GM23338 (cell line): ENCODE results near the gene GRIN3B. TPM values are rescaled to one million over a fixed set of nuclear protein-coding genes. Genes with fewer than 3 reads are reported as not detected.

ENCODE experiments used
- ATAC-seq: fragments of 200-7000 bp; cut with Tn5 transposase; 3 replicates; pipeline ENCODE4 v1.9.1; 2020
- DNase-seq: peaks from one replicate; pipeline ENCODE4 v3.0.0-alpha.2; 2015; ENCODE audit warnings: low spot score
- H2AFZ ChIP-seq: fragments of 200-600 bp; sonication (generic); 2 replicates; pipeline ENCODE4 v1.8.0; 2016; ENCODE audit warnings: antibody characterized with exemption, mild to moderate bottlenecking, moderate library complexity
- H3F3A ChIP-seq: fragments of 200-600 bp; sonication (generic); replicated peaks from 2 replicates; pipeline ENCODE4 v1.8.0; 2017; ENCODE audit warnings: antibody characterized with exemption, mixed run types, low read depth
- H3K27ac ChIP-seq: fragments of 200-600 bp; sonication (generic); 2 replicates; pipeline ENCODE4 v1.6.1; 2016; ENCODE audit warnings: low read depth
- H3K27me3 ChIP-seq: fragments of 200-600 bp; sonication (generic); 2 replicates; pipeline ENCODE4 v1.8.0; 2016; ENCODE audit warnings: mild to moderate bottlenecking, mixed run types, moderate library complexity; ENCODE audit not compliant: insufficient read depth
- H3K36me3 ChIP-seq: fragments of 200-600 bp; sonication (generic); 2 replicates; pipeline ENCODE4 v1.8.0; 2016; ENCODE audit warnings: mild to moderate bottlenecking; ENCODE audit not compliant: insufficient read depth
- H3K4me1 ChIP-seq: fragments of 200-600 bp; sonication (generic); 2 replicates; pipeline ENCODE4 v1.8.0; 2016; ENCODE audit warnings: mild to moderate bottlenecking, moderate library complexity; ENCODE audit not compliant: insufficient read depth
- H3K4me2 ChIP-seq: fragments of 200-600 bp; sonication (generic); 2 replicates; pipeline ENCODE4 v1.7.1; 2017; ENCODE audit warnings: mixed run types
- H3K4me3 ChIP-seq: fragments of 200-600 bp; sonication (generic); 2 replicates; pipeline ENCODE4 v1.6.1; 2016; ENCODE audit warnings: mixed run types
- H3K79me2 ChIP-seq: fragments of 200-600 bp; sonication (generic); replicated peaks from 2 replicates; pipeline ENCODE4 v1.8.0; 2017; ENCODE audit warnings: mild to moderate bottlenecking; ENCODE audit not compliant: insufficient read depth
- H3K9me2 ChIP-seq: fragments of 200-600 bp; sonication (generic); 2 replicates; pipeline ENCODE4 v1.8.0; 2017; ENCODE audit not compliant: insufficient read depth
- H4K20me1 ChIP-seq: fragments of 200-600 bp; sonication (generic); replicated peaks from 2 replicates; pipeline ENCODE4 v1.8.0; 2017; ENCODE audit warnings: mild to moderate bottlenecking; ENCODE audit not compliant: insufficient read depth
- H3K27ac Mint-ChIP-seq: 2 replicates; pipeline ENCODE4 v1.8.0; 2020; ENCODE audit warnings: inconsistent platforms, mild to moderate bottlenecking, moderate library complexity, mixed read lengths
- H3K27me3 Mint-ChIP-seq: 3 replicates; pipeline ENCODE4 v1.8.0; 2022; ENCODE audit warnings: low read depth, mild to moderate bottlenecking, moderate library complexity, mixed read lengths, inconsistent platforms; ENCODE audit not compliant: insufficient read depth, poor library complexity
- H3K36me3 Mint-ChIP-seq: 3 replicates; pipeline ENCODE4 v1.8.0; 2021; ENCODE audit warnings: low read depth, mild to moderate bottlenecking, inconsistent platforms, moderate library complexity, mixed read lengths
- H3K4me1 Mint-ChIP-seq: 3 replicates; pipeline ENCODE4 v1.8.0; 2020; ENCODE audit warnings: mild to moderate bottlenecking, inconsistent platforms, mixed read lengths
- H3K4me3 Mint-ChIP-seq: 3 replicates; pipeline ENCODE4 v1.8.0; 2021; ENCODE audit warnings: moderate library complexity, mild to moderate bottlenecking, inconsistent platforms, mixed read lengths
- H3K9me3 Mint-ChIP-seq: 3 replicates; pipeline ENCODE4 v1.8.0; 2020; ENCODE audit warnings: moderate library complexity, mild to moderate bottlenecking, inconsistent platforms, mixed read lengths
- CREB1 ChIP-seq: fragments of 250-450 bp; sonication (Bioruptor Pico); IDR thresholded peaks from 2 replicates; pipeline ENCODE4 v1.5.0; 2020; ENCODE audit warnings: low read depth, mild to moderate bottlenecking, moderate library complexity
- CTCF ChIP-seq, 2 experiments: fragments of 200-600 bp in 1 of 2; sonication (generic) in 1 of 2; conservative IDR thresholded peaks; 2 replicates each; pipeline versions ENCODE4 v1.5.1 to v1.6.1; 2016 to 2017; ENCODE audit warnings: antibody characterized with exemption in 2 of 2, low read depth in 2 of 2, mild to moderate bottlenecking in 2 of 2, moderate library complexity in 1 of 2
- EZH2 ChIP-seq: fragments of 200-600 bp; sonication (generic); IDR thresholded peaks from one replicate; pipeline ENCODE4 v1.8.0; 2017; ENCODE audit warnings: antibody characterized with exemption, mild to moderate bottlenecking, low read depth; ENCODE audit not compliant: unreplicated experiment
- EZH2phosphoT487 ChIP-seq: fragments of 200-600 bp; sonication (generic); IDR thresholded peaks from one replicate; pipeline ENCODE4 v1.8.1; 2018; ENCODE audit warnings: antibody characterized with exemption; ENCODE audit not compliant: unreplicated experiment
- JUNB ChIP-seq: IDR thresholded peaks from one replicate; pipeline ENCODE4 v1.6.1; 2016; ENCODE audit warnings: antibody characterized with exemption; ENCODE audit not compliant: unreplicated experiment
- NANOG ChIP-seq: IDR thresholded peaks from 2 replicates; pipeline ENCODE4 v1.6.1; 2016; ENCODE audit warnings: antibody characterized with exemption, borderline replicate concordance
- POLR2AphosphoS5 ChIP-seq: IDR thresholded peaks from 2 replicates; pipeline ENCODE4 v1.6.1; 2016; ENCODE audit warnings: antibody characterized with exemption, low read depth
- REST ChIP-seq: IDR thresholded peaks from one replicate; pipeline ENCODE4 v1.6.1; 2018; ENCODE audit warnings: antibody characterized with exemption; ENCODE audit not compliant: unreplicated experiment
- STAT1 ChIP-seq: IDR thresholded peaks from one replicate; pipeline ENCODE4 v1.6.1; 2016; ENCODE audit warnings: antibody characterized with exemption; ENCODE audit not compliant: unreplicated experiment
- ZNF114 ChIP-seq: fragments of 250-450 bp; sonication (Bioruptor Pico); IDR thresholded peaks from 2 replicates; pipeline ENCODE4 v1.5.0; 2020; ENCODE audit warnings: mild to moderate bottlenecking, moderate library complexity
- ZNF331 ChIP-seq: fragments of 250-450 bp; sonication (Bioruptor Pico); IDR thresholded peaks from 2 replicates; pipeline ENCODE4 v1.5.0; 2020; ENCODE audit warnings: low read depth, mild to moderate bottlenecking, moderate library complexity
- ZNF462 ChIP-seq: fragments of 250-450 bp; sonication (Bioruptor Pico); IDR thresholded peaks from 2 replicates; pipeline ENCODE4 v1.5.0; 2020; ENCODE audit warnings: mild to moderate bottlenecking, moderate library complexity
- polyA plus RNA-seq: library from polyadenylated mRNA; unstranded; fragments of >200 nt; fragmentation: Nextera tagmentation; extraction: Ambion mirVana; gene quantifications from 2 replicates; pipeline ENCODE4 v1.2.1, GENCODE V29; 2016
- total RNA-seq: library from RNA; depleted of rRNA; stranded (reverse); fragments of >200 nt; shearing (Covaris generic); gene quantifications from 2 replicates; pipeline ENCODE4 v1.2.3, GENCODE V29; 2014
- TF ChIP-seq, protein P1 (sequence below): IDR thresholded peaks from 2 replicates; pipeline ENCODE4 v1.6.1; 2016; ENCODE audit warnings: antibody characterized with exemption

Gene GRIN3B
- total and polyA plus RNA-seq, 2 experiments from 2014 or later, result 0.11 to 2.8 TPM

GRCh38 chr19:971795-972194, 28.4 kb upstream of the GRIN3B start:
- Histone ChIP-seq H3K27me3 (no peaks in the 10 kb centered on the region), H4K20me1 (no peaks in the 10 kb centered on the region), H3K27ac (no peak overlapping the region), H3F3A (peaks cover 8% of the 10 kb centered on the region; the same call in 1 of the 2 replicates), H3K79me2 (no peaks in the 10 kb centered on the region), H2AFZ (no peak overlapping the region), H3K9me2 (no peaks in the 10 kb centered on the region), H3K4me2 (no peak overlapping the region), H3K4me3 (no peak overlapping the region), H3K4me1 (peaks cover 3% of the 10 kb centered on the region; the same call in 1 of the 2 replicates), H3K36me3 (peaks cover 29% of the 10 kb centered on the region)
- 0 out of 3 replicates have a peak, but pooled peaks cover 4% of the 10 kb centered on the region for H3K4me1 Mint-ChIP-seq
- no peak for DNase-seq
- no peak overlapping the region for H3K27ac Mint-ChIP-seq
- H3K27me3 Mint-ChIP-seq, result peaks cover 8% of the 10 kb centered on the region
- no peak for TF ChIP-seq CREB1 (CRISPR knock-in tag)
- TF ChIP-seq EZH2, result no peak
- no peak for TF ChIP-seq NANOG
- no peak for TF ChIP-seq ZNF331 (CRISPR knock-in tag)
- TF ChIP-seq REST, result no peak
- TF ChIP-seq ZNF114 (CRISPR knock-in tag), result no peak
- no peak for TF ChIP-seq CTCF (conservative IDR thresholded peaks at IDR 0.05; ENCODE audit: low read depth in 2 of 2)
- TF ChIP-seq, protein P1, sequence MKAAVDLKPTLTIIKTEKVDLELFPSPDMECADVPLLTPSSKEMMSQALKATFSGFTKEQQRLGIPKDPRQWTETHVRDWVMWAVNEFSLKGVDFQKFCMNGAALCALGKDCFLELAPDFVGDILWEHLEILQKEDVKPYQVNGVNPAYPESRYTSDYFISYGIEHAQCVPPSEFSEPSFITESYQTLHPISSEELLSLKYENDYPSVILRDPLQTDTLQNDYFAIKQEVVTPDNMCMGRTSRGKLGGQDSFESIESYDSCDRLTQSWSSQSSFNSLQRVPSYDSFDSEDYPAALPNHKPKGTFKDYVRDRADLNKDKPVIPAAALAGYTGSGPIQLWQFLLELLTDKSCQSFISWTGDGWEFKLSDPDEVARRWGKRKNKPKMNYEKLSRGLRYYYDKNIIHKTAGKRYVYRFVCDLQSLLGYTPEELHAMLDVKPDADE, result no peak
- TF ChIP-seq STAT1, result no peak
- TF ChIP-seq POLR2AphosphoS5, result no peak
- TF ChIP-seq EZH2phosphoT487, result no peak
- no peak for TF ChIP-seq JUNB
- no peak for TF ChIP-seq ZNF462 (CRISPR knock-in tag)
- H3K4me3 Mint-ChIP-seq, result no peak overlapping the region
- peaks cover 56% of the 10 kb centered on the region for H3K36me3 Mint-ChIP-seq
- peaks cover 26% of the 10 kb centered on the region for H3K9me3 Mint-ChIP-seq
- ATAC-seq, result no peak
